ENCODE results near the gene CHST9.

DNA sequence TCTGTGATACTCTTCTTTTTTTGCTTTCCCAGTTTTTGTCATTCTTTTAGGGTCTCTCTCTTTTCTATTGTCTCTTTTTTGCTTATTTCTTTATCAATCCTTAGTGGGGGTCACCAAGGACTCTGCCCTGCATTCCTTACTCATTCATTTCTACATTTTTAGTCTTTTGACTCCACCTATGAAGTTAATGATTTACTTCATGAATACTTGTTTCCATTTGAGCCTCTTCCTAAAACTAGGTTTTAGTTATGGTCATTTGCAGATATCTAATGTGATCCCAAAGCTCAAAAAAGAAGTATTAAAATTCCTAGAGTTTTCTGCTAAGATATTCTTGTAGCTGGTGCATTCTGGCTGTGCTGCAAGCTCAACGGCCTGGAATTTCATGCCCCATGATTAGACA is 170.3 kb downstream of the CHST9 start:
- TF ChIP-seq, protein P1, sequence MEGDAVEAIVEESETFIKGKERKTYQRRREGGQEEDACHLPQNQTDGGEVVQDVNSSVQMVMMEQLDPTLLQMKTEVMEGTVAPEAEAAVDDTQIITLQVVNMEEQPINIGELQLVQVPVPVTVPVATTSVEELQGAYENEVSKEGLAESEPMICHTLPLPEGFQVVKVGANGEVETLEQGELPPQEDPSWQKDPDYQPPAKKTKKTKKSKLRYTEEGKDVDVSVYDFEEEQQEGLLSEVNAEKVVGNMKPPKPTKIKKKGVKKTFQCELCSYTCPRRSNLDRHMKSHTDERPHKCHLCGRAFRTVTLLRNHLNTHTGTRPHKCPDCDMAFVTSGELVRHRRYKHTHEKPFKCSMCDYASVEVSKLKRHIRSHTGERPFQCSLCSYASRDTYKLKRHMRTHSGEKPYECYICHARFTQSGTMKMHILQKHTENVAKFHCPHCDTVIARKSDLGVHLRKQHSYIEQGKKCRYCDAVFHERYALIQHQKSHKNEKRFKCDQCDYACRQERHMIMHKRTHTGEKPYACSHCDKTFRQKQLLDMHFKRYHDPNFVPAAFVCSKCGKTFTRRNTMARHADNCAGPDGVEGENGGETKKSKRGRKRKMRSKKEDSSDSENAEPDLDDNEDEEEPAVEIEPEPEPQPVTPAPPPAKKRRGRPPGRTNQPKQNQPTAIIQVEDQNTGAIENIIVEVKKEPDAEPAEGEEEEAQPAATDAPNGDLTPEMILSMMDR (IDR thresholded peaks at IDR 0.05) = no peak
- TF ChIP-seq POLR2AphosphoS5 (IDR thresholded peaks at IDR 0.05) (no peak), POLR2A (IDR thresholded peaks at IDR 0.05) (no peak)

Data from prostate gland (tissue), 2 donors.